ENCODE data around the gene KLHL9.

The KLHL9 gene

GRCh38 chr9:21317956-21318923 is 17.0 kb downstream of the KLHL9 start:
- no peak for DNase-seq (ENCODE audit: low read depth in 2 of 2)

- DNase-seq (ENCODE audit: low read depth in 2 of 2) = no peak
These were observed 18.3 kb downstream of the KLHL9 start for GRCh38 chr9:21316860-21317259.

GRCh38 chr9:21316032-21316842 is 19.0 kb downstream of the KLHL9 start:
- DNase-seq (ENCODE audit: low read depth in 2 of 2) = no peak

- DNase-seq (ENCODE audit: low read depth in 2 of 2) = no peak
These were observed 21.1 kb downstream of the KLHL9 start for GRCh38 chr9:21314152-21314551.

- DNase-seq (ENCODE audit: low read depth in 2 of 2) = no peak
These were observed 23.3 kb downstream of the KLHL9 start for GRCh38 chr9:21311889-21312288.

- DNase-seq (ENCODE audit: low read depth in 2 of 2) = no peak
These were observed 30.0 kb downstream of the KLHL9 start, which contains the start of gene IFNA5 for GRCh38 chr9:21305213-21305612. TSS of gene IFNA5 (minus strand) at chr9:21305313. CDS start at chr9:21305256, 57 bp downstream.

- no peak for DNase-seq (ENCODE audit: low read depth in 2 of 2)
These were observed 39.2 kb downstream of the KLHL9 start for GRCh38 chr9:21295992-21296391.

GRCh38 chr9:21294904-21295538 is 40.2 kb downstream of the KLHL9 start:
- DNase-seq (ENCODE audit: low read depth in 2 of 2) = no peak

GRCh38 chr9:21294364-21294774 is 40.8 kb downstream of the KLHL9 start:
- DNase-seq (ENCODE audit: low read depth in 2 of 2) = no peak

- no peak for DNase-seq (ENCODE audit: low read depth in 2 of 2)
These were observed 45.4 kb downstream of the KLHL9 start for GRCh38 chr9:21289848-21290247.

- DNase-seq (ENCODE audit: low read depth in 2 of 2) = no peak
These were observed 47.9 kb downstream of the KLHL9 start for GRCh38 chr9:21287280-21287679.

- DNase-seq (ENCODE audit: low read depth in 2 of 2) = no peak
These were observed 48.5 kb downstream of the KLHL9 start for GRCh38 chr9:21286659-21287058.

GRCh38 chr9:21286099-21286498 is 49.1 kb downstream of the KLHL9 start:
- no peak for DNase-seq (ENCODE audit: low read depth in 2 of 2)

- DNase-seq (ENCODE audit: low read depth in 2 of 2) = no peak
These were observed 53.9 kb downstream of the KLHL9 start for GRCh38 chr9:21281275-21281674.
